B cell (primary cell): ENCODE measurements around the gene PPFIA2. TPM values are rescaled to one million over a fixed set of nuclear protein-coding genes. Genes with fewer than 3 reads are reported as not detected.

Experiments used
- ATAC-seq: fragments of 200-7000 bp; cut with Tn5 transposase; one replicate; pipeline ENCODE4 v1.10.0; 2021; ENCODE audit warnings: low read depth, mild to moderate bottlenecking, moderate number of reproducible peaks, moderate library complexity
- CTCF ChIA-PET: fragments of 350-600 bp; sonication (Branson Sonifier 250); formaldehyde crosslinking; loops from one replicate; lab custom pipeline; 2021; ENCODE audit warnings: antibody characterized with exemption, inconsistent platforms; lab: Charles Lee
- POLR2A ChIA-PET: fragments of 350-600 bp; sonication (Branson Sonifier 250); formaldehyde crosslinking; loops from one replicate; lab custom pipeline; 2021; ENCODE audit warnings: antibody characterized with exemption; lab: Charles Lee
- DNase-seq: peaks from one replicate; pipeline ENCODE4 v3.0.0; 2013
- H2AFZ ChIP-seq: 2 replicates; pipeline ENCODE4 v1.6.1; 2012; ENCODE audit warnings: mild to moderate bottlenecking, low read depth, low read length; ENCODE audit not compliant: insufficient read depth, poor library complexity, severe bottlenecking
- H3K27ac ChIP-seq, 2 donors: 1 replicate in 1 of 2; 2 replicates in 1 of 2; pipeline ENCODE4 v1.5.1; 2012 to 2013; ENCODE audit warnings: low read length in 2 of 2, mild to moderate bottlenecking in 2 of 2, moderate library complexity in 1 of 2
- H3K27me3 ChIP-seq, 4 experiments: fragments of 200-600 bp in 1 of 4; sonication (generic) in 1 of 4; replicated peaks in 1 of 4; 1 replicate in 2 of 4; 2 replicates in 2 of 4; pipeline versions ENCODE4 v1.6.1 to v1.7.0; 2013 to 2016; ENCODE audit warnings: low read length in 3 of 4, mild to moderate bottlenecking in 2 of 4, mixed read lengths in 1 of 4, moderate library complexity in 1 of 4; ENCODE audit not compliant: insufficient read depth in 4 of 4, control insufficient read depth in 3 of 4; ENCODE audit errors: control extremely low read depth in 1 of 4
- H3K36me3 ChIP-seq, 2 experiments: replicated peaks in 1 of 2; 1 replicate in 1 of 2; 2 replicates in 1 of 2; pipeline versions ENCODE4 v1.6.1 to v1.7.1; 2013; ENCODE audit warnings: low read length in 1 of 2; ENCODE audit not compliant: insufficient read depth in 2 of 2, control insufficient read depth in 1 of 2; ENCODE audit errors: control extremely low read depth in 1 of 2, extremely low read depth in 1 of 2
- H3K4me1 ChIP-seq, 2 donors: fragments of 200-600 bp in 1 of 2; sonication (generic) in 1 of 2; 1 replicate in 1 of 2; 2 replicates in 1 of 2; pipeline versions ENCODE4 v1.5.1 to v1.6.1; 2013 to 2017; ENCODE audit warnings: low read length in 2 of 2; ENCODE audit not compliant: control insufficient read depth in 2 of 2, insufficient read depth in 2 of 2
- H3K4me2 ChIP-seq: replicated peaks from 2 replicates; pipeline ENCODE3; 2012; ENCODE audit warnings: mild to moderate bottlenecking, low read depth, low read length; ENCODE audit not compliant: poor library complexity, severe bottlenecking
- H3K4me3 ChIP-seq, 5 experiments: fragments of 200-600 bp in 1 of 5; sonication (generic) in 1 of 5; 1 replicate in 3 of 5; 2 replicates in 2 of 5; pipeline versions ENCODE4 v1.5.1 to v1.7.0; 2011 to 2016; ENCODE audit warnings: low read length in 4 of 5, mild to moderate bottlenecking in 4 of 5, low read depth in 2 of 5, control low read depth in 1 of 5, moderate library complexity in 1 of 5; ENCODE audit not compliant: insufficient read depth in 1 of 5; ENCODE audit errors: control extremely low read depth in 1 of 5, extremely low read depth in 1 of 5
- H3K79me2 ChIP-seq: fragments of 200-600 bp; sonication (generic); one replicate; pipeline ENCODE4 v1.6.0; 2016; ENCODE audit warnings: low read length; ENCODE audit not compliant: control insufficient read depth, insufficient read depth
- H3K9ac ChIP-seq: fragments of 200-600 bp; sonication (generic); 2 replicates; pipeline ENCODE4 v1.6.1; 2017; ENCODE audit warnings: mild to moderate bottlenecking, low read length, moderate library complexity
- H3K9me3 ChIP-seq, 3 donors: one replicate each; pipeline versions ENCODE4 v1.6.1 to v1.7.1; 2013; ENCODE audit warnings: low read length in 2 of 3; ENCODE audit not compliant: control insufficient read depth in 2 of 3, insufficient read depth in 1 of 3; ENCODE audit errors: control extremely low read depth in 1 of 3
- H4K20me1 ChIP-seq: 2 replicates; pipeline ENCODE4 v1.6.0; 2012; ENCODE audit warnings: mild to moderate bottlenecking, low read length; ENCODE audit not compliant: insufficient read depth, control insufficient read depth, poor library complexity, severe bottlenecking
- H3K27ac Mint-ChIP-seq: one replicate; pipeline ENCODE4 v1.8.0; 2021; ENCODE audit warnings: mixed read lengths
- H3K27me3 Mint-ChIP-seq: one replicate; pipeline ENCODE4 v1.8.0; 2021; ENCODE audit warnings: mixed read lengths
- H3K4me1 Mint-ChIP-seq: one replicate; pipeline ENCODE4 v1.8.0; 2021; ENCODE audit warnings: mixed read lengths
- H3K4me3 Mint-ChIP-seq: one replicate; pipeline ENCODE4 v1.8.0; 2021; ENCODE audit warnings: mixed read lengths
- H3K9me3 Mint-ChIP-seq: one replicate; pipeline ENCODE4 v1.8.0; 2022; ENCODE audit warnings: mixed read lengths; ENCODE audit not compliant: insufficient read depth
- CTCF ChIP-seq: fragments of 200-600 bp; IDR thresholded peaks from one replicate; pipeline ENCODE4 v1.8.0; 2022; ENCODE audit warnings: antibody characterized with exemption, mild to moderate bottlenecking
- EZH2 ChIP-seq: IDR thresholded peaks from 2 replicates; pipeline ENCODE4 v1.6.1; 2012; ENCODE audit warnings: borderline replicate concordance, low read depth, mild to moderate bottlenecking, moderate library complexity, low read length; ENCODE audit not compliant: insufficient read depth, poor library complexity, severe bottlenecking
- WGBS: methylation state at CpG from one replicate; pipeline ENCODE4 v1.1.5; 2013; ENCODE audit warnings: missing lambda C conversion rate; ENCODE audit not compliant: insufficient coverage; 5-methylcytosine and 5-hydroxymethylcytosine counted together
- intact Hi-C: fragments of 100-400 bp; cut with micrococcal nuclease; formaldehyde crosslinking; loops from one replicate; pipeline ENCODE4 v1.10.0; 2022
- polyA plus RNA-seq: library from polyadenylated mRNA; depleted of rRNA; stranded (reverse); fragments of >200 nt; gene quantifications from 2 replicates; pipeline ENCODE4 v1.2.3, GENCODE V29; 2012
- total RNA-seq, 2 donors: library from RNA; stranded (reverse); fragments of 120-200 nt in 1 of 2; gene quantifications; 1 replicate in 1 of 2; 2 replicates in 1 of 2; pipeline versions ENCODE4 v1.2.3 to v1.2.4, GENCODE V29; 2013 to 2022

PPFIA2 gene
- total and polyA plus RNA-seq, 2 donors (not counting 1 experiment from before 2014, with no cell fraction given) = not detected

- no peak for ATAC-seq
- ChIA-PET POLR2A (no interaction called here), CTCF (no interaction called here)
- no peak overlapping the region for H3K9ac ChIP-seq
- no peaks in the 10 kb centered on the region for H3K9me3 ChIP-seq
- no peak overlapping the region for H3K4me3 ChIP-seq
- no peak overlapping the region for H3K4me2 ChIP-seq
- no peaks in the 10 kb centered on the region for H4K20me1 ChIP-seq
- no peaks in the 10 kb centered on the region for H3K4me1 ChIP-seq
- no peaks in the 10 kb centered on the region for H3K36me3 ChIP-seq
- no peak overlapping the region for H2AFZ ChIP-seq
- no peaks in the 10 kb centered on the region for H3K79me2 ChIP-seq
- Mint-ChIP-seq H3K4me3 (no peak overlapping the region), H3K4me1 (no peaks in the 10 kb centered on the region), H3K27ac (no peak overlapping the region), H3K27me3 (no peaks in the 10 kb centered on the region), H3K9me3 (no peaks in the 10 kb centered on the region)
- no peak overlapping the region for H3K27ac ChIP-seq
- intact Hi-C loops = no loop called here
- no peak for DNase-seq
- no peaks in the 10 kb centered on the region for H3K27me3 ChIP-seq
- no peak for TF ChIP-seq CTCF
- TF ChIP-seq EZH2 = no peak
These were observed 399.4 kb downstream of the PPFIA2 start for GRCh38 chr12:81359736-81360135.

- H3K27me3 Mint-ChIP-seq = no peaks in the 10 kb centered on the region
- Histone ChIP-seq H3K9ac (no peak overlapping the region), H4K20me1 (no peaks in the 10 kb centered on the region), H3K27ac (no peak overlapping the region), H3K79me2 (no peaks in the 10 kb centered on the region), H3K36me3 (no peaks in the 10 kb centered on the region), H3K4me3 (no peak overlapping the region), H3K9me3 (peaks cover 0 to 3% (median 0%) of the 10 kb centered on the region in 3 donors), H3K4me1 (no peaks in the 10 kb centered on the region), H2AFZ (no peak overlapping the region), H3K27me3 (no peaks in the 10 kb centered on the region), H3K4me2 (no peak overlapping the region)
- H3K4me1 Mint-ChIP-seq = no peaks in the 10 kb centered on the region
- WGBS = 88% methylated on average over 3 of the region's 5 CpGs
- ATAC-seq = no peak
- H3K4me3 Mint-ChIP-seq = no peak overlapping the region
- CTCF ChIA-PET = no interaction called here
- intact Hi-C loops = no loop called here
- TF ChIP-seq CTCF (no peak), EZH2 (no peak)
- POLR2A ChIA-PET = no interaction called here
- DNase-seq = no peak
- no peak overlapping the region for H3K27ac Mint-ChIP-seq
- H3K9me3 Mint-ChIP-seq = no peaks in the 10 kb centered on the region
These were observed 404.7 kb downstream of the PPFIA2 start for GRCh38 chr12:81354327-81354932.
